GM19043 (cell line): ENCODE measurements around the gene TBL1XR1.

Experiments used
- ATAC-seq: cut with Tn5 transposase; IDR thresholded peaks from one replicate; pipeline ENCODE4 v1.9.1; 2021; ENCODE audit warnings: low read depth; ENCODE audit not compliant: unreplicated experiment

TBL1XR1 gene

DNA sequence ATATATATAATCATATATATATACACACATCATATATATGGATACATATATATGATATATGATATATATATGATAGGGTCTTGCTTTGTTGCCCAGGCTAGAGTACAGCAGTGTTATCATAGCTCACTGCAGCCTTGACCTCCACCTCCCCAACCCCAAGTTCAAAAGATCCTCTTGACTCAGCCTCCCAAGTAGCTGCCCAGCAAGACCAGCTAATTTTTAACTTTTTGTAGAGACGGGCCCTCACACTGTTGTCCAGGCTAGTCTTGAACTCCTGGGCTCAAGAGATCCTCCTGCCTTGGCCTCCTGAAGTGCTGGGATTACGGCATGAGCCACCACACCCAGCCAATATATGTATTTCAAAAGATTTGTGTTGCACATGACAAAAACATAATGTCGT, 83.0 kb downstream of the TBL1XR1 start:
- ATAC-seq = no peak

GRCh38 chr3:177111541-177111949, 85.7 kb downstream of the TBL1XR1 start:
- ATAC-seq = no peak

- no peak for ATAC-seq
Measured at GRCh38 chr3:177110895-177111294, 86.4 kb downstream of the TBL1XR1 start.

DNA sequence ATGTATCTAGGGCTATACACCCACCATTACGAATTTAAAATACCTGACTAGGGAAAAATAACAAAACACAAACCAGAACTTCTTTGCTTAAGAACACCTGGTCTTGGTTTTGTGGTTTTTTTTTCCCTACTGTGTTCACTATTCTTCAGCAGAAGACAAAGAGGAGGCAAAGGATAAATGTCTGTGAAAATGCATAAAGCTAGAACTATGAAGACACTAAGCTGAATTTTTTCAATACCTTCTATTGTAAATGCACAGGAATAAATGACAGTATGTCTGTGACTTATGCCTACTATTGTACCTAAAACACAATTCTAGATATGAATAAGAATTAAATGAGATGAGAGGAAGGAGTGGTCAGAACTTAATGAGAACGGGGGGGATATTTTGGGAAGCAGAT, 86.9 kb downstream of the TBL1XR1 start:
- ATAC-seq = no peak

DNA sequence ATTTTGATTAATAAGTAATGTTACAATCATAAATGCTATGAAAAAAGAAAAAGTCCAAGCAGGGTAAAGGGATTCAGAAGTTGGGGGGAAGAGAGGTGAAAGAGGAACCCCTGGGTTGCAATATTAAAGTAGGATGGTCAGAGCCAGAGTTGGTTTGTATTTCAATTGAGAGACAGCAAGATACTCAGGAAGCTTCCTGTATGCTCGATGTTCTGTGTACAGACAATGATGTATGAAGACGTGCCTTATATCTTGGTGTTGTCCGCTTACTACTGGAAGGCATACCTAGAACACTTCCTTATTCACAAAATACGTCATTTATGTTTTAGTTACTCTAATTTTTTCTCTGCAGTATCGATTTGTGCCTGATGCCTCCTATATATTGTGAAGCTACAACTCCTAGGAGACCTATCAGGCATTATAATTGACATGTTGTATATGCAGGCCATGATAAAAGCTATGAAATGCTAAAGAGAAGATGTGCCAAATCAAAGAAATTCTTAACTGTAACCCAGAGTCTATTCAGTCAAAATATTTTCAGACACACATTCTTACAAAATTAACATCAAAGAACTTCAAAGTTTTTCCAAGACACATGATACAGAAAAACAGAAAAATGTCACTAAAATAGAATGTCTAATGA, 87.5 kb downstream of the TBL1XR1 start:
- ATAC-seq = no peak

DNA sequence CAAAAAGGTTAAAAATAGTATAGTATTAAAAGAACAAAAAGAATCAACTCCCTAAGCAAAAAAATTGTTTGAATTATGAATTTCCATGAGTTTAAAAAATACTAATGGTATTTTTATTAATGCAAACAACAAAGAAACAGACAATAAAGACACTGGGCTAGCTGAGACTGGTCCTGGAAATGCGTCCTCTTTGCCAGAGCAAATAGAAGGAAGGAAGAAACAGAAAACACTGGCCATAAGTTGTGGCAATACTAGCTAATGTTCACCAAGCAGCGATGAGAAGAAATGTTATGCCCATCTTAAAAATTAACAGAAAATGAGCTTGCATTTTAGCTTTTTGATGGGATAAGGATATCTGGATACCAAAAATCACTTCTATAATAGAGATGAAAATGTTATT, 88.6 kb downstream of the TBL1XR1 start:
- ATAC-seq = no peak

DNA sequence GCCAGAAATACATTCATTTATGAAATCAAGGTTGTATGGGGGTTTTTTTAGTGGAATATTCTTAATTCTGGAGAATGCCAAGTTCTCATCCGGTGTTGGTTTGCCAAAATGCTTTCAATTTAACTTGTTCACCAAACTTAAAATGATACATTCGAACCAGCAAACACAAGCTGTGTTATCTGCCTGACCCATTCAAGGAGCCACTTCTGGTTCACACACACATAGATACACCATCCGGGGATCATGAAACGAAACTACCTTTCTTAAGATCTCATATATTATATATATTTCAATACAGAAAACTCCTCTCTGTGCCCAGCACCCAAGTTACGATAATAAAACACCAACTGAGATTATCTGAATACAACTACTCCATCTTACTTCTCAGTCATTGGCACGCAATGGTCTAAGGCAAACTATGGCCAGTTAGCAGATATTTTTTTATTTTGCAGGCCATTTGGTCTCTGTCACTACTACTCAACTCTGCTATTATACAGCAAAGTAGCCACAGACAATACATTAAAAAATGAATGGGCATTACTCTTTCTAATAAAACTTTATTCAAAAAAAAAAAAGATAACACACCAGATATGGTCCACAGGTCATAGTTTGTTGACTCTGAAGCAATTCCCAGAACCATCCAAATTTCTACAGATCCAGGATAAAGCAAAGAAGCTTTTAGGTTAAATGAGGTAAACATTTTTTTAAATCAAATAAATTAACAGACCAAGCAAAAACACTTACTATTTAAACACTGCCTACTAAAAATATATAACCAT, 89.6 kb downstream of the TBL1XR1 start:
- no peak for ATAC-seq

GRCh38 chr3:177106594-177106993, 90.7 kb downstream of the TBL1XR1 start:
- ATAC-seq = no peak

GRCh38 chr3:177106184-177106583, 91.1 kb downstream of the TBL1XR1 start:
- peak; percentile 55 for ATAC-seq

DNA sequence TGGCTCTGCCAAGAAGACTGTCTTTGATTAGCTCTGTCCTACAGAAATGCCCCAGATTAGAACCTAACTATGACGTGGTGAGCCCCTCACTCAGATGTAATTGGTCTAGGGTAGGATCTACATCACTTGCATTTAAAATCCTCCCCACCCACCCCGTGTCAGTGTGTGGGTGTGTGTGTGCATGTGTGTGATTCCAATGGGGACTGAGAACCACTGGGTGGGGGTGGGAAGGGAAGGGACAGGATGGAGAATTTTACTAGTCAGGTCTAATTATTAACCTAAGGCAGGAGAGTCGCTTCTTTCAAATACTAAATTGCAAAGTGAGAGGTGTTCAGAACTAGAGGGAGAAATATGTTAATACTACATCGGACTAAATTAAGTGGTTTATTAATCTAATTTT, 91.7 kb downstream of the TBL1XR1 start:
- no peak for ATAC-seq

DNA sequence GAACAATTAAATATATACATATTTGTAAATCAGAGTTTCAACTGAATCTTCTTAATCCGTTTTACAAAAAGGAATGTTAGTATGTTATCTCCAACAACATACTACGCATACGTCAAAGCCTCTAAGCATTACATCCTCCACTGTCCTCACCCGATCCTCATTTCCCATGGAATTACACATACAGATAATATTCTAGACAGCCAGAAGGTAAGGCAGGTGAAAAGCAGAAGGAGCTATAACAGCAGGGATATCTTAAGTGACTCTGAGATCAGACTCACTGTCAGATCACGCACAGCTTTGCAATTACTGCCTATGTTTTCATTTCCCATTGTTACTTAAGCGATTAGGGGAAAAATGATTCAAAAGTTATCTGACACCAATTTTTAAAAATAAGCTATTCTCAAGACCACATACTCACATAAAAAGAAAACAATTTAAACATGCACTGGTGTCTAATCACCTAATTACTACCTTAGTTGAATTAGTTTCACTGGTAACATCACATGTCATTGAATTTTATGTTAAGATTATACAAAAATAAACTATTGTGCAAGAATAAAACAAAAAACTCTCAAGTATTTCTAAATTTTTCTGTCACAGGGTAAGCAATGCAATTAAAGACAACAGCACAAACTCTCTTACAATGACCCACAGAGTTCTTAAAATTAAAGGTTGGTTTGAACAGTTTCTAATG, 92.8 kb downstream of the TBL1XR1 start:
- ATAC-seq = no peak

- no peak for ATAC-seq
Measured at GRCh38 chr3:177102553-177102952, 94.7 kb downstream of the TBL1XR1 start.

- ATAC-seq = no peak
Measured at GRCh38 chr3:177098551-177098950, 98.7 kb downstream of the TBL1XR1 start.

DNA sequence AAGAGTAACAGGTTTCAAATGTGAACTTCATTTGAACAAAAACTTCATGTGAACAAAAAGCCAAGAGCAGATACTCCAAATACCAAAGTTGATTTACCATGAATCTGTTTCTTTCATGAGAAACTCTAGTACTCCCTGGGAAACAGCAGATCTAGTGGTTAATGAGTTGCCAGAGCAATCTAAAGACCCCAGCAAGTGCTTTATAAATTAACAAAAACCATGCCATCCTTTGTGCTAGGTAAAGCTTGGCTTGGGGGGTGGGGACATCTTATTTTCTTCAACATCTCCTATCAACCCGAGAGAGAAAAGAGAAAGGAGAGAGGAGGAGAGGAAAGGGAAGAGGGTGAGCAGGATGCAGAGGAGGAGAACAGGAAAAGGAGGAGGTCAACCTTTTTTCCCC, 100.7 kb downstream of the TBL1XR1 start:
- ATAC-seq = no peak

DNA sequence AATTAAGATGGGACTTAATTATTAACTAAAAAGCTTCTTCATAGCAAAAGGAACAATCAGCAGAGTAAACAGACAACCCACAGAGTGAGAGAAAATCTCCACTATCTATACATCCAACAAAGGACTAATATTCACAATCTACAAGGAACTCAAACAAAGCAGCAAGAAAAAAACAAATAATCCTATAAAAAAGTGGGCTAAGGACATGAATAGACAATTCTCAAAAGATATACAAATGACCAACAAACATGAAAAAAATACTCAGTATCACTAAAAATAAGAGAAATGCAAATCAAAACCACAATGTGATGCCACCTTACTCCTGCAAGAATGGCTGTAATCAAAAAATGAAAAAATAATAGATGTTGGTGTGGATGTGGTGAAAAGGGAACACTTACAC, 103.3 kb downstream of the TBL1XR1 start:
- no peak for ATAC-seq

DNA sequence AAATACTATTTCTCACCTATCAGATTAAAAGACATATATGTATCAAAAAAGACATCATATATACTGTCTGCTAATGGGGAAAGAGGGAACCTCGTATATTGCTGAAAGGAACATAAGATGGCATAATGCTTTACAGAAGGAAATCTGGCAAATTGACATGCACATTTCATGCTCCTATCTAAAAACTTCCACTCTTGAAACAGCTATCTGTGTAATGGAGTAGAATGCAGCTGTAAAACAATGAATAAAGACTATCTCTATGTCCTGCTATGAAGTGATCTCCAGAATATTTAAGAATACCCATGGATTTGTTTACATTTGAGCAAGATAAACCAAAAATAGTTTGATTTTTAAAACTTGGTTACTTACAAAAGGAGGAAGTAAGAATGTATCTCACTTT, 107.4 kb downstream of the TBL1XR1 start:
- no peak for ATAC-seq

GRCh38 chr3:177089110-177089509, 108.2 kb downstream of the TBL1XR1 start:
- no peak for ATAC-seq

GRCh38 chr3:177085794-177086193, 111.5 kb downstream of the TBL1XR1 start:
- no peak for ATAC-seq

DNA sequence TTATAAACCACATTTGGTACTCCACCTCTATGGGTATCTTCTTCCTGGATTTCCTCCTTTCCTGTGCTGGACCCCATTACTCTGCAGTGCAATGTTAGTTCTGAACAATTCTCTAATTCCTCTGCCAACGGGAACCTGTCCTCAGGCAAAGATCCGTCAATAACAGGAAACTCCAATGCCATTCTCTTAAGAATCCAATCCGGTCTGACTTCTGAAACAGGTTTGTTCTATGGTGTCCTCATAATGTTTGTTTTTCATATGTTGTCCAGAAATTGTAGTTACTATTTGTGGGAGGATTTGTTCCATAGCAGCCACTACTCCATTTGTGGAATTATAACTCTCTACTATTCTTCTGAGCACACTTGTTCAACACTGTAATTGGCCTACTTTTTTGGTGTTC, 112.7 kb downstream of the TBL1XR1 start:
- ATAC-seq = no peak

GRCh38 chr3:177080122-177080521, 117.2 kb downstream of the TBL1XR1 start:
- no peak for ATAC-seq

GRCh38 chr3:177079684-177080083, 117.6 kb downstream of the TBL1XR1 start:
- no peak for ATAC-seq
